Panc1 (cell line): Measurements from ENCODE around the gene YBX1. TPM values are rescaled to one million over a fixed set of nuclear protein-coding genes. Genes with fewer than 3 reads are reported as not detected.

Source experiments
- ATAC-seq: fragments of 200-7000 bp; cut with Tn5 transposase; 2 replicates; pipeline ENCODE4 v1.9.1; 2020; ENCODE audit warnings: mild to moderate bottlenecking, moderate library complexity
- BruUV-seq: library from RNA; stranded (reverse); fragments of 400-500 nt; replicated peaks from 2 replicates; lab custom pipeline; 2021; lab: Mats Ljungman, UMichigan
- CTCF ChIA-PET: fragments of 300-600 bp; sonication (Branson Sonifier 250); formaldehyde crosslinking; loops from one replicate; lab custom pipeline; 2022; ENCODE audit warnings: antibody characterized with exemption; lab: Charles Lee
- POLR2A ChIA-PET: fragments of 300-600 bp; sonication (Branson Sonifier 250); formaldehyde crosslinking; loops from one replicate; lab custom pipeline; 2022; ENCODE audit warnings: antibody characterized with exemption; lab: Charles Lee
- DNase-seq: peaks from one replicate; pipeline ENCODE4 v3.0.0-alpha.2; 2010; ENCODE audit warnings: low read depth, low spot score
- H3K27ac ChIP-seq: 2 replicates; pipeline ENCODE4 v1.5.1; 2011; ENCODE audit warnings: mild to moderate bottlenecking, low read length, inconsistent platforms
- H3K27me3 ChIP-seq: fragments of 200-500 bp; sonication (Bioruptor generic); 2 replicates; pipeline ENCODE4 v1.6.0; 2014; ENCODE audit warnings: low read length, inconsistent platforms; ENCODE audit not compliant: control insufficient read depth, insufficient read depth
- H3K36me3 ChIP-seq: fragments of 200-500 bp; sonication (Bioruptor generic); 2 replicates; pipeline ENCODE4 v1.5.1; 2014; ENCODE audit warnings: inconsistent platforms, mild to moderate bottlenecking, low read length, moderate library complexity; ENCODE audit not compliant: control insufficient read depth, insufficient read depth
- H3K4me1 ChIP-seq: 2 replicates; pipeline ENCODE4 v1.5.1; 2011; ENCODE audit warnings: inconsistent platforms, mild to moderate bottlenecking, low read length, moderate library complexity; ENCODE audit not compliant: control insufficient read depth, insufficient read depth
- H3K4me3 ChIP-seq, 2 experiments: 2 replicates each; pipeline ENCODE4 v1.5.1; 2011 to 2012; ENCODE audit warnings: low read depth in 2 of 2, low read length in 2 of 2, mild to moderate bottlenecking in 2 of 2, inconsistent platforms in 1 of 2, moderate library complexity in 1 of 2
- H3K9me3 ChIP-seq: fragments of 200-500 bp; sonication (Bioruptor generic); 2 replicates; pipeline ENCODE4 v1.5.1; 2014; ENCODE audit warnings: low read depth, mild to moderate bottlenecking, inconsistent platforms, low read length, moderate library complexity; ENCODE audit not compliant: control insufficient read depth, insufficient read depth
- POLR2AphosphoS5 ChIP-seq: IDR thresholded peaks from 2 replicates; pipeline ENCODE4 v1.6.1; 2012; ENCODE audit warnings: mild to moderate bottlenecking, low read depth, low read length, moderate library complexity
- REST ChIP-seq, 2 experiments: IDR thresholded peaks; 2 replicates each; pipeline ENCODE4 v1.6.1; 2011 to 2012; ENCODE audit warnings: low read depth in 2 of 2, control low read depth in 1 of 2, low read length in 1 of 2, mild to moderate bottlenecking in 1 of 2, moderate library complexity in 1 of 2; ENCODE audit not compliant: insufficient read depth in 1 of 2
- SIN3A ChIP-seq: IDR thresholded peaks from 2 replicates; pipeline ENCODE4 v1.6.1; 2012; ENCODE audit warnings: low read depth, mild to moderate bottlenecking, low read length, moderate library complexity, borderline replicate concordance; ENCODE audit not compliant: insufficient read depth
- TCF7L2 ChIP-seq: IDR thresholded peaks from 2 replicates; pipeline ENCODE4 v1.6.1; 2011; ENCODE audit warnings: mild to moderate bottlenecking, low read depth, low read length, inconsistent platforms
- in situ Hi-C: cut with HindIII; loops from 2 replicates; pipeline ENCODE4 v1.10.0; 2016; ENCODE audit warnings: low sequenced_read_pairs, low pct_unique_long_range_greater_than_20kb
- intact Hi-C: fragments of 100-400 bp; cut with micrococcal nuclease; formaldehyde crosslinking; loops from one replicate; pipeline ENCODE4 v1.10.0; 2022; ENCODE audit not compliant: unreplicated experiment
- total RNA-seq: library from RNA; stranded (reverse); gene quantifications from one replicate; pipeline ENCODE4 v1.2.1, GENCODE V29; 2021; ENCODE audit not compliant: unreplicated experiment
- TF ChIP-seq, protein P1 (sequence below): fragments of 450-650 bp; IDR thresholded peaks from 2 replicates; pipeline ENCODE4 v1.5.1; 2017; ENCODE audit warnings: mild to moderate bottlenecking

YBX1 gene
- total RNA-seq, 1 experiment from 2014 or later = 908 TPM

GRCh38 chr1:42748021-42748420, 65.8 kb downstream of the YBX1 start:
- TF ChIP-seq, protein P1, sequence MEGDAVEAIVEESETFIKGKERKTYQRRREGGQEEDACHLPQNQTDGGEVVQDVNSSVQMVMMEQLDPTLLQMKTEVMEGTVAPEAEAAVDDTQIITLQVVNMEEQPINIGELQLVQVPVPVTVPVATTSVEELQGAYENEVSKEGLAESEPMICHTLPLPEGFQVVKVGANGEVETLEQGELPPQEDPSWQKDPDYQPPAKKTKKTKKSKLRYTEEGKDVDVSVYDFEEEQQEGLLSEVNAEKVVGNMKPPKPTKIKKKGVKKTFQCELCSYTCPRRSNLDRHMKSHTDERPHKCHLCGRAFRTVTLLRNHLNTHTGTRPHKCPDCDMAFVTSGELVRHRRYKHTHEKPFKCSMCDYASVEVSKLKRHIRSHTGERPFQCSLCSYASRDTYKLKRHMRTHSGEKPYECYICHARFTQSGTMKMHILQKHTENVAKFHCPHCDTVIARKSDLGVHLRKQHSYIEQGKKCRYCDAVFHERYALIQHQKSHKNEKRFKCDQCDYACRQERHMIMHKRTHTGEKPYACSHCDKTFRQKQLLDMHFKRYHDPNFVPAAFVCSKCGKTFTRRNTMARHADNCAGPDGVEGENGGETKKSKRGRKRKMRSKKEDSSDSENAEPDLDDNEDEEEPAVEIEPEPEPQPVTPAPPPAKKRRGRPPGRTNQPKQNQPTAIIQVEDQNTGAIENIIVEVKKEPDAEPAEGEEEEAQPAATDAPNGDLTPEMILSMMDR = no peak
- no peak for TF ChIP-seq TCF7L2
- no peak for TF ChIP-seq POLR2AphosphoS5
- no peak for TF ChIP-seq REST (IDR thresholded peaks at IDR 0.05; ENCODE audit: insufficient read depth in 1 of 2, low read depth in 2 of 2, low read length in 1 of 2)
- no peak for TF ChIP-seq SIN3A
- Histone ChIP-seq H3K36me3 (peaks cover 6% of the 10 kb centered on the region), H3K4me3 (no peak overlapping the region), H3K27me3 (no peaks in the 10 kb centered on the region), H3K4me1 (no peaks in the 10 kb centered on the region; the same call in 1 of the 2 replicates), H3K9me3 (no peaks in the 10 kb centered on the region), H3K27ac (no peak overlapping the region)
- ChIA-PET POLR2A (no interaction called here), CTCF (no interaction called here)
- BruUV-seq = no TSS peak
- in situ Hi-C loops = no loop called here
- ATAC-seq (no peak), DNase-seq (no peak)
- intact Hi-C loops = no loop called here

DNA sequence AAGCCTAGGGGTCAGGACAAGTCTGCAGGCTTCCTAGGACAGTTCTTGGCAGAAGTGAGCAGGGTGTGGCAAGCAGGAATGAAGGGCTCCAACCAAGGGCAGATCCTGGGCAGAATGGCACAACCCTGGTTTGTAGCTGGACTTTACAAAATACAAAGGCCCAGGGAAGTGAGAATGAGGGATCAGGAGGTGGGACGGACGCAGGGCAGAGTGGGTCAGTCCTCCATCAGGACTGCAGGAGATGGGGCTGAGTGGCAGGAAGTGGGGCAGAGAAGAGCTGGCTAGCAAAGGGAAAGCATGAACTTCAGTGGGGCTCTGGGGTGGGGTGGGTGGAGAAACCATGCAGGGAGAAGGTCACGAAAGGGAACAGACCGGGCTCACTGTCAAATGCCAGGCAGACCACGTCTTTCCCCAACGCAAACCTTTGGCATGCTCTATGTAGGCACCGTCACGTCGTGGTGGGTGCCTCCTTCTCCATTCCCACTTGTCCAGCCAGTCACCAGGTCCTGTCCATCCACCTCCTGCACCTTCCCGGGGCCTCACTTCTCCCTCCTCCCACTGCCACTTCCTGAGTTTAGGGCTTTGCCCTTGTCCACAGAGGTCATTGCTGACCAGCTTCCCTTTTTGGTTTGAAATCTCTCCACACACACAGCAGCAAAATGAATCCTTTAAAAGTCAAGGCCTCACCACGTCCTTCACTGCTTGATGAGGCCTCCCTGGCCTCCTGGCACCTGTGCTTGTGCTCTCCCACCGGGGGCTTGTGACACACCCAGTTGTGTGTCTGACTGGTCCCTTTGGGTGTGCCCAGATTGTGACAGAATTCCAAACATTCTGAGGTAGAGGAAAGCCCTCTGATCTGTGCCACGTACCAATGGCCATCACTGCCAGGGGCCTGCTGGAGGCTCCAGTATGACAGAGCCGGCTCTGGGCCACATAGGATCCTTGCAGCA, 66.5 kb downstream of the YBX1 start:
- H3K9me3 ChIP-seq = no peaks in the 10 kb centered on the region
- H3K27me3 ChIP-seq = no peaks in the 10 kb centered on the region
- intact Hi-C loops (no loop called here), in situ Hi-C loops (no loop called here)
- no peak for DNase-seq
- no peak for ATAC-seq
- H3K4me1 ChIP-seq = no peaks in the 10 kb centered on the region
- no peak overlapping the region for H3K4me3 ChIP-seq
- BruUV-seq = no TSS peak
- CTCF ChIA-PET = no interaction called here
- TF ChIP-seq, protein P1 = no peak
- TF ChIP-seq TCF7L2 (no peak), POLR2AphosphoS5 (no peak), SIN3A (no peak), REST (IDR thresholded peaks at IDR 0.05; ENCODE audit: insufficient read depth in 1 of 2, low read depth in 2 of 2, low read length in 1 of 2) (no peak)
- H3K27ac ChIP-seq = no peak overlapping the region
- POLR2A ChIA-PET = interaction anchor here (0.7 kb wide), 1 partner anchor 202 kb away, joined by 3 read pairs; no protein-coding TSS in a partner anchor
- peaks cover 9% of the 10 kb centered on the region for H3K36me3 ChIP-seq
